Neutrophil (primary cell): ENCODE data around the gene DPH6.

Experiments used
- H3K27ac ChIP-seq: fragments of 200-600 bp; sonication (generic); 2 replicates; pipeline ENCODE4 v1.5.1; 2016; ENCODE audit warnings: mild to moderate bottlenecking, moderate library complexity
- H3K27me3 ChIP-seq: fragments of 200-600 bp; sonication (generic); 2 replicates; pipeline ENCODE4 v1.6.0; 2016; ENCODE audit warnings: mild to moderate bottlenecking
- H3K36me3 ChIP-seq: fragments of 200-600 bp; sonication (generic); 2 replicates; pipeline ENCODE4 v1.5.1; 2017
- H3K4me1 ChIP-seq, 2 experiments: fragments of 200-600 bp in 1 of 2; sonication (generic) in 1 of 2; 1 replicate in 1 of 2; 2 replicates in 1 of 2; pipeline versions ENCODE4 v1.5.1 to v1.6.1; 2013 to 2016; ENCODE audit warnings: low read depth in 1 of 2, low read length in 1 of 2, mild to moderate bottlenecking in 1 of 2, moderate library complexity in 1 of 2; ENCODE audit not compliant: control insufficient read depth in 1 of 2, insufficient read depth in 1 of 2
- H3K4me3 ChIP-seq, 2 experiments: fragments of 200-600 bp in 1 of 2; sonication (generic) in 1 of 2; 1 replicate in 1 of 2; 2 replicates in 1 of 2; pipeline ENCODE4 v1.5.1; 2013 to 2016; ENCODE audit warnings: low read depth in 1 of 2, low read length in 1 of 2, mild to moderate bottlenecking in 1 of 2, moderate library complexity in 1 of 2
- H3K9me3 ChIP-seq: fragments of 200-600 bp; sonication (generic); 2 replicates; pipeline ENCODE4 v1.5.1; 2016
- TF ChIP-seq, protein P1 (sequence below): fragments of 200-600 bp; sonication (generic); IDR thresholded peaks from 2 replicates; pipeline ENCODE4 v1.5.1; 2016; ENCODE audit warnings: antibody characterized with exemption

DPH6 gene

GRCh38 chr15:35559683-35560082 lies 13.7 kb upstream of the DPH6 start:
- Histone ChIP-seq H3K4me1 (no peaks in the 10 kb centered on the region), H3K9me3 (no peaks in the 10 kb centered on the region), H3K27ac (no peak overlapping the region), H3K36me3 (no peaks in the 10 kb centered on the region), H3K4me3 (no peak overlapping the region), H3K27me3 (no peaks in the 10 kb centered on the region)
- TF ChIP-seq, protein P1, sequence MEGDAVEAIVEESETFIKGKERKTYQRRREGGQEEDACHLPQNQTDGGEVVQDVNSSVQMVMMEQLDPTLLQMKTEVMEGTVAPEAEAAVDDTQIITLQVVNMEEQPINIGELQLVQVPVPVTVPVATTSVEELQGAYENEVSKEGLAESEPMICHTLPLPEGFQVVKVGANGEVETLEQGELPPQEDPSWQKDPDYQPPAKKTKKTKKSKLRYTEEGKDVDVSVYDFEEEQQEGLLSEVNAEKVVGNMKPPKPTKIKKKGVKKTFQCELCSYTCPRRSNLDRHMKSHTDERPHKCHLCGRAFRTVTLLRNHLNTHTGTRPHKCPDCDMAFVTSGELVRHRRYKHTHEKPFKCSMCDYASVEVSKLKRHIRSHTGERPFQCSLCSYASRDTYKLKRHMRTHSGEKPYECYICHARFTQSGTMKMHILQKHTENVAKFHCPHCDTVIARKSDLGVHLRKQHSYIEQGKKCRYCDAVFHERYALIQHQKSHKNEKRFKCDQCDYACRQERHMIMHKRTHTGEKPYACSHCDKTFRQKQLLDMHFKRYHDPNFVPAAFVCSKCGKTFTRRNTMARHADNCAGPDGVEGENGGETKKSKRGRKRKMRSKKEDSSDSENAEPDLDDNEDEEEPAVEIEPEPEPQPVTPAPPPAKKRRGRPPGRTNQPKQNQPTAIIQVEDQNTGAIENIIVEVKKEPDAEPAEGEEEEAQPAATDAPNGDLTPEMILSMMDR: no peak

- TF ChIP-seq, protein P1: no peak
- Histone ChIP-seq H3K27me3 (no peaks in the 10 kb centered on the region), H3K4me1 (no peaks in the 10 kb centered on the region), H3K4me3 (no peak overlapping the region), H3K9me3 (no peaks in the 10 kb centered on the region), H3K27ac (no peak overlapping the region), H3K36me3 (no peaks in the 10 kb centered on the region)
Measured at GRCh38 chr15:35557544-35557943, 11.6 kb upstream of the DPH6 start.

DNA sequence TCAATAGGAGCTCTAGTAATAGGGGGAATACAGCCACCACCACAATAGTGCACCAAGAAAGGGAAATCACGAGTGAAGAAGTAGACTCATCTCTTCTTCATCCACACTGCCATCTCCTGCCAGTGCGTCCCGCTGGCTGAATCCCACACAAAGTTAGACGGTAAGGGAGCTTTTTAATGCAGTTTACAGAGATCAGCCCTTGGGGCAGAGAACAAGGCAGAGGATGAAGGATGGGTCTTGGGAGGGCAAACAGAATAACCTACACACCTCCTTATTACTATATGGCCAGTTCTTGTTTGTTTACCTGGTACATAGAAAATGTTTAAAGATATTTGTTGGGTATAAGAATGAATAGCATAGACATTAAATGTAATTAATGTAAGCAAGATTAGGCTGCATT lies 11.0 kb upstream of the DPH6 start:
- Histone ChIP-seq H3K36me3 (no peaks in the 10 kb centered on the region), H3K27ac (no peak overlapping the region), H3K4me1 (no peaks in the 10 kb centered on the region), H3K4me3 (no peak overlapping the region), H3K27me3 (no peaks in the 10 kb centered on the region), H3K9me3 (no peaks in the 10 kb centered on the region)
- TF ChIP-seq, protein P1: no peak

DNA sequence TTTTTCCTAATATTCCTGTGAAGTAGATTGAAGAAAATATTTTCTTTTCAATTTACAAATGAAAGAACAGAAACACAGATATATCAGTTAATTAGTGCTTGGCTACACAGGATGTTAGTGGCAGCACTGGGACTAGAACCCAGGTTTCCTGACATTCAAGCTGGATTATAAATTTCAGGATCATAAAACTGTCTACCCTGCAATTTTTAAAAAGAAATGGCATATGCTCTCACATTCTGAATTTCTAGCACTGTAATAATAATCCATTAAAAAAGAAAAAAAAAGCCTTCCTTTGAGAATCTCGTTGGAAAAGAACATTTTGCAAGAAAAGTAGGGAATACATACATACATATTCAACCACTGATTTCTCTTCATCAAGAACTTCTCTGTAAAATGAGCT lies 9.3 kb upstream of the DPH6 start:
- no peaks in the 10 kb centered on the region for H3K4me1 ChIP-seq
- no peaks in the 10 kb centered on the region for H3K27me3 ChIP-seq
- no peak overlapping the region for H3K4me3 ChIP-seq
- TF ChIP-seq, protein P1: no peak
- H3K36me3 ChIP-seq: no peaks in the 10 kb centered on the region
- no peak overlapping the region for H3K27ac ChIP-seq
- no peaks in the 10 kb centered on the region for H3K9me3 ChIP-seq

DNA sequence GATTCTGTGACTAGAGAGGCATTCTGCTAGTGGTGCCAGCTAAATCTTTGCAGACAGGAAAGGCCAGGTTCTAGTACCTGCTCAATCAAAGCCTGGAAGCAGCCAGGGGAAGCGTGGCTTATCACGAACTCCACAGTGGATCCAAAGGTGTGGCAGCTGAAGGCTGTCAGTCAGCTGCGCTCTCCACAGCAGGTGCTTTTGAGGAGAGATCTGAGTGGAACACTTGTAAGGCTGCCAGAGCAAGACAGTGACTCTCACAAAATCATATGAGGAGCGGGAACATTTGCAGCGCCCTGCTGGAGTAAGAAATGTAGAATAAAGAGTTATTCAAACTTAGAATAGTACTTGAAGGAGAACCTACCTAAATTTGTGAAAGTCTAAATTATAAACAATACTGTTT lies 5.0 kb upstream of the DPH6 start:
- Histone ChIP-seq H3K4me1 (no peaks in the 10 kb centered on the region), H3K36me3 (no peaks in the 10 kb centered on the region)

More for the DNA sequence above, 5.0 kb upstream of the DPH6 start:
- Histone ChIP-seq H3K27me3 (no peaks in the 10 kb centered on the region), H3K9me3 (no peaks in the 10 kb centered on the region), H3K4me3 (no peak overlapping the region), H3K27ac (no peak overlapping the region)
- TF ChIP-seq, protein P1: no peak
